Spleen (tissue), 3 donors: Measurements from ENCODE around the gene SKIDA1.

Source experiments
- POLR2A ChIP-seq, 3 donors: fragments of 450-650 bp; IDR thresholded peaks; one replicate each; pipeline ENCODE4 v1.5.1; 2017; ENCODE audit warnings: antibody characterized with exemption in 3 of 3, mild to moderate bottlenecking in 1 of 3
- POLR2AphosphoS5 ChIP-seq, 3 donors: sonication (generic); formaldehyde crosslinking; IDR thresholded peaks; one replicate each; pipeline ENCODE4 v1.5.1; 2017; ENCODE audit warnings: antibody characterized with exemption in 3 of 3

DNA sequence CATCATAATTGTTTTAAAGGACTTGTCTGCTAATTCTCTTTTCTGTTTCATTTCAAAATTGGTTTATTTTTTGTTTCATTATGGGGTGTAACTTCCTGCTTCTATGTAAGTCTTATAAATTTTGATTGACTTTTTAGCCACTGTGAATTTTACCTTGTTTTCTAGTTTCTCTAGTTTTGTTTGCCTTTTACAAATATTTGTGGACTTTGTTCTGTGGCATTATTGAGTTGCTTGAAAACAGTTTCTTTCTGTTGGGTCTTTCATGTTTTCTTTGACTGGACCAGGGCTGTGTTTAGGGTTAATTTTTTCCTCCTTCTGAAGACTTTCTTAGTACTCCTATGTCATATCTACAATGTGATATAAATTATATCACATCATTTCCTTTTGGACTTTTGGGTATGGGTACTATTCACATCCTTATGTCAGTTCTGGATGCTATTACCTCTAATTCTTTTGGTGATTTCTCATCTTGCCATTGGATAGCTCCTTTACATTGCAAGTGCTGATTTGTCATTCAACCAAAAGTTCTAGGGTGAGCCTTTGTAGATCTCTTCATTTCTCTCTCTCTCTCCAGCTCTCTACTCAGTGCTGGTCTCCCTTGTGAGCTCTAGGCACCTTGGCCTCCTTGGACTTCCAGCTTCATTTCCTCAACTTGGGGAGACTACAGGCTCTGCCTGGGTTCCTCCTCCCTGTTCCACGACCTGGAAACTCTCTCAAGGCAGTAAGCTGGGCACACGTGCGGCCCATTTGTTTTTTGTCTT lies 45.5 kb upstream of the SKIDA1 start:
- no peak for TF ChIP-seq POLR2A (IDR thresholded peaks at IDR 0.05)
- no peak for TF ChIP-seq POLR2AphosphoS5 (IDR thresholded peaks at IDR 0.05)
